ENCODE measurements around the gene IL1R1. TPM values are rescaled to one million over a fixed set of nuclear protein-coding genes. Genes with fewer than 3 reads are reported as not detected.

IL1R1 gene
- total RNA-seq, 1 experiment from 2014 or later, result 0.39 TPM

GRCh38 chr2:102149243-102149642 lies 6.7 kb downstream of the IL1R1 start:
- H3K23ac ChIP-seq (ENCODE audit: insufficient read length, low read depth, low read length), result no peak overlapping the region
- no peak overlapping the region for H3K4me2 ChIP-seq (ENCODE audit: insufficient read depth, insufficient read length, low read length)
- no peaks in the 10 kb centered on the region for H4K20me1 ChIP-seq (ENCODE audit: control insufficient read depth, insufficient read depth, insufficient read length)
- no peak overlapping the region for H3K9ac ChIP-seq (ENCODE audit: extremely low read depth, insufficient read length, low read length)
- H4K8ac ChIP-seq (replicated peaks; ENCODE audit: insufficient read length, low read depth, low read length), result no peak overlapping the region
- Mint-ChIP-seq H3K36me3 (ENCODE audit: insufficient read depth in 1 of 3, low read depth in 3 of 3) (peaks cover 0 to 16% (median 2%) of the 10 kb centered on the region in 3 experiments; a peak in 3 of 7 replicates), H3K9me3 (peaks cover 6 to 31% of the 10 kb centered on the region in 2 experiments), H3K4me3 (no peak overlapping the region), H3K27ac (no peak overlapping the region), H3K27me3 (ENCODE audit: low read depth) (peaks cover 22% of the 10 kb centered on the region), H3K4me1 (no peaks in the 10 kb centered on the region)
- no peak overlapping the region for H3K14ac ChIP-seq (ENCODE audit: insufficient read depth, low read length)
- H2BK5ac ChIP-seq (ENCODE audit: insufficient read length, low read length), result no peak overlapping the region
- H3K9me3 ChIP-seq (ENCODE audit: control insufficient read depth, low read depth, low read length), result no peaks in the 10 kb centered on the region
- H3K4me1 ChIP-seq (ENCODE audit: insufficient read depth, low read length), result no peaks in the 10 kb centered on the region
- no peak overlapping the region for H2AK5ac ChIP-seq (ENCODE audit: insufficient read length, low read length)
- H2BK20ac ChIP-seq (ENCODE audit: low read depth, low read length, poor library complexity, severe bottlenecking), result no peak overlapping the region
- H3K56ac ChIP-seq (ENCODE audit: insufficient read length, low read depth, low read length), result no peak overlapping the region
- no peaks in the 10 kb centered on the region for H3K79me2 ChIP-seq (ENCODE audit: insufficient read depth, low read length)
- DNase-seq, result no peak
- no peaks in the 10 kb centered on the region for H3K23me2 ChIP-seq (ENCODE audit: insufficient read length, low read depth, low read length, poor library complexity, severe bottlenecking)
- no peak for TF ChIP-seq CTCF (conservative IDR thresholded peaks at IDR 0.05)
- no peak overlapping the region for H2AFZ ChIP-seq (ENCODE audit: low read length)
- no peak overlapping the region for H2BK120ac ChIP-seq (ENCODE audit: low read depth, low read length, poor library complexity, severe bottlenecking)
- no peak overlapping the region for H4K5ac ChIP-seq (ENCODE audit: insufficient read length, low read depth, low read length)
- no peak overlapping the region for H2BK12ac ChIP-seq (ENCODE audit: insufficient read length, low read depth, low read length)
- H3K4ac ChIP-seq (ENCODE audit: low read depth, low read length), result no peak overlapping the region
- H2BK15ac ChIP-seq (ENCODE audit: low read depth, low read length), result no peak overlapping the region
- no peaks in the 10 kb centered on the region for H3K27me3 ChIP-seq (ENCODE audit: insufficient read depth, low read length)
- no CpG with 5 or more reads among the region's 2 CpGs for WGBS (ENCODE audit: extremely low coverage, insufficient read length, low lambda C conversion rate)
- H4K91ac ChIP-seq (ENCODE audit: insufficient read length, low read depth, low read length), result no peak overlapping the region
- no peak overlapping the region for H3K18ac ChIP-seq (ENCODE audit: insufficient read length, low read depth, low read length)
- H3K27ac ChIP-seq (ENCODE audit: insufficient read length, low read depth, low read length), result no peak overlapping the region
- no peaks in the 10 kb centered on the region for H3K79me1 ChIP-seq (ENCODE audit: insufficient read depth, low read depth, low read length, poor library complexity, severe bottlenecking)
- no peak overlapping the region for H3T11ph ChIP-seq (ENCODE audit: low read length)
